ENCODE results near the gene SPO11. TPM values are rescaled to one million over a fixed set of nuclear protein-coding genes. Genes with fewer than 3 reads are reported as not detected.

The SPO11 gene
- total RNA-seq, 6 donors from 2014 or later: not detected

DNA sequence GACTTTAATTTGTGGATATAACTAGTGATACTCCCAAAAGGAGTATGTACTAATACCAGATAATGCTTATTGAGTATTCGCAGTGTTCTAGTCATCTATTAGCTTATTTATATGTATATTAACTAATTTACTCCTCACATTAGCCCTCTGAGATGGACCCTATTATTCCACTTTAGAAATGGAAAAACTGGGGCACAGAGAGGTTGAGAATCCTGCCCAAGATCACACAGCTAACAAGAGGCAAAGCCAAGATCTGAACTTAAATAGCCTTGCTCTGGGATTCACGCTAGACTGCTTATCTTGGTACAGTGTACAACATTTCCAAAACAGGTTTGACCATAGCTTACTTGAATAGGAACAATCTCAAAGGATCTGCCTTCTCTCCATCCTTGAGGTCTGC lies 8.5 kb upstream of the SPO11 start:
- H3K4me1 ChIP-seq: no peaks in the 10 kb centered on the region
- ATAC-seq (ENCODE audit: low FRiP score in 2 of 2): no peak
- no peaks in the 10 kb centered on the region for H3K36me3 ChIP-seq
- no peaks in the 10 kb centered on the region for H3K27me3 ChIP-seq
- WGBS, 2 donors: 78 to 83% methylated on average over 2 of the region's 2 CpGs
- no peak for TF ChIP-seq POLR2A (IDR thresholded peaks at IDR 0.05)
- no peak for TF ChIP-seq POLR2AphosphoS5 (IDR thresholded peaks at IDR 0.05)
- TF ChIP-seq, protein P1, sequence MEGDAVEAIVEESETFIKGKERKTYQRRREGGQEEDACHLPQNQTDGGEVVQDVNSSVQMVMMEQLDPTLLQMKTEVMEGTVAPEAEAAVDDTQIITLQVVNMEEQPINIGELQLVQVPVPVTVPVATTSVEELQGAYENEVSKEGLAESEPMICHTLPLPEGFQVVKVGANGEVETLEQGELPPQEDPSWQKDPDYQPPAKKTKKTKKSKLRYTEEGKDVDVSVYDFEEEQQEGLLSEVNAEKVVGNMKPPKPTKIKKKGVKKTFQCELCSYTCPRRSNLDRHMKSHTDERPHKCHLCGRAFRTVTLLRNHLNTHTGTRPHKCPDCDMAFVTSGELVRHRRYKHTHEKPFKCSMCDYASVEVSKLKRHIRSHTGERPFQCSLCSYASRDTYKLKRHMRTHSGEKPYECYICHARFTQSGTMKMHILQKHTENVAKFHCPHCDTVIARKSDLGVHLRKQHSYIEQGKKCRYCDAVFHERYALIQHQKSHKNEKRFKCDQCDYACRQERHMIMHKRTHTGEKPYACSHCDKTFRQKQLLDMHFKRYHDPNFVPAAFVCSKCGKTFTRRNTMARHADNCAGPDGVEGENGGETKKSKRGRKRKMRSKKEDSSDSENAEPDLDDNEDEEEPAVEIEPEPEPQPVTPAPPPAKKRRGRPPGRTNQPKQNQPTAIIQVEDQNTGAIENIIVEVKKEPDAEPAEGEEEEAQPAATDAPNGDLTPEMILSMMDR (IDR thresholded peaks at IDR 0.05): no peak
- TF ChIP-seq EP300 (IDR thresholded peaks at IDR 0.05): no peak
- DNase-seq: no peak
- H3K4me3 ChIP-seq: no peak overlapping the region
- no peak overlapping the region for H3K27ac ChIP-seq
- H3K9me3 ChIP-seq: no peaks in the 10 kb centered on the region

DNA sequence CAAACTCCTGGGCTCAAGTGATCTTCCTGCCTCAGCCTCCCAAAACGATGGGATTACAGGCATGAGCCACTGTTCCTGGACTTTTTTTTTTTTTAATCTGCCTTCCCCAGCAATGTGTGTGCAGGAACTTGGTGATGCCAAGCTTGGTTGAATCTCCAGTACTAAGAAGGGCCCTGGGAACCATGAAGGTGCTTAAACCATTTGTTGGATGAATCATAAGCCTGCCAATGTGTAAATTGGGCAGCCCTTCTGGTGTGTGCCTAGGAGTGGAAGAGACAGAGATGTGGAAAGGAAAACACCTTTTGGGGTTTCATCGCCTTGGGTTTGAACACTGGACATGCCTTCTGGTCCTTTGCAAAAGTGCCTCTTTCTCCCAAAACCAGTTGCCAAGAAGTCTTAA lies 7.1 kb upstream of the SPO11 start:
- no peaks in the 10 kb centered on the region for H3K36me3 ChIP-seq
- DNase-seq (no peak), ATAC-seq (ENCODE audit: low FRiP score in 2 of 2) (no peak)
- no peaks in the 10 kb centered on the region for H3K9me3 ChIP-seq
- H3K4me3 ChIP-seq: no peak overlapping the region
- 75 to 81% methylated on average over 2 of the region's 2 CpGs for WGBS, 2 donors
- TF ChIP-seq, protein P1 (IDR thresholded peaks at IDR 0.05): no peak
- no peak for TF ChIP-seq POLR2AphosphoS5 (IDR thresholded peaks at IDR 0.05)
- no peak for TF ChIP-seq EP300 (IDR thresholded peaks at IDR 0.05)
- TF ChIP-seq POLR2A (IDR thresholded peaks at IDR 0.05): no peak
- no peaks in the 10 kb centered on the region for H3K27me3 ChIP-seq
- H3K4me1 ChIP-seq: peaks cover 0 to 3% (median 0%) of the 10 kb centered on the region in 4 donors
- H3K27ac ChIP-seq: no peak overlapping the region

DNA sequence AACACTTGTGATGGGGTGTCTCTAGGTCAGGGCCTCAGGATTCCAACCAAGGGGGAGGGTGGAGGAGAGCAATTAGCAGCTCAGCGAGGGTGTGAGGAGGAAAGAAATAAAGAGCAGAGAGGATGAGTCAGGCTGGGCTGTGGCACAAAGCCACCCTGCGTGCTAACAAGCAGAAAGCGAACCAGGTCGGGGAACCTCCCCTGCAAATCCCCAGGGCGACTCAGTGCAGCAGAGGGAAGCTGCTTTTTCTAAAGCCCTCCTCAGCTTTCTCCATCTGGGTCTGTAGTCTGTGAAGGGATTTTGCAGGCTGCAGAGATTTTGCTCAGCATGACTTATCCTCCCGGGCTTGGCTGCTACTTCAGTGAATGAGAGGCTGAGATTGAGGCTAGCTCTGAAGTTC lies 6.6 kb upstream of the SPO11 start:
- no peak for DNase-seq
- no peak overlapping the region for H3K27ac ChIP-seq
- H3K27me3 ChIP-seq: no peaks in the 10 kb centered on the region
- ATAC-seq (ENCODE audit: low FRiP score in 2 of 2): peak in 1 of 2 donors; percentile 74
- WGBS, 2 donors: 40 to 44% methylated on average over 5 to 6 of the region's 6 CpGs
- H3K4me3 ChIP-seq: no peak overlapping the region
- peaks cover 0 to 3% (median 0%) of the 10 kb centered on the region in 4 donors for H3K4me1 ChIP-seq
- H3K36me3 ChIP-seq: no peaks in the 10 kb centered on the region
- no peaks in the 10 kb centered on the region for H3K9me3 ChIP-seq
- TF ChIP-seq EP300 (IDR thresholded peaks at IDR 0.05) (no peak), POLR2A (IDR thresholded peaks at IDR 0.05) (no peak), POLR2AphosphoS5 (IDR thresholded peaks at IDR 0.05) (no peak)
- TF ChIP-seq, protein P1 (IDR thresholded peaks at IDR 0.05): no peak

DNA sequence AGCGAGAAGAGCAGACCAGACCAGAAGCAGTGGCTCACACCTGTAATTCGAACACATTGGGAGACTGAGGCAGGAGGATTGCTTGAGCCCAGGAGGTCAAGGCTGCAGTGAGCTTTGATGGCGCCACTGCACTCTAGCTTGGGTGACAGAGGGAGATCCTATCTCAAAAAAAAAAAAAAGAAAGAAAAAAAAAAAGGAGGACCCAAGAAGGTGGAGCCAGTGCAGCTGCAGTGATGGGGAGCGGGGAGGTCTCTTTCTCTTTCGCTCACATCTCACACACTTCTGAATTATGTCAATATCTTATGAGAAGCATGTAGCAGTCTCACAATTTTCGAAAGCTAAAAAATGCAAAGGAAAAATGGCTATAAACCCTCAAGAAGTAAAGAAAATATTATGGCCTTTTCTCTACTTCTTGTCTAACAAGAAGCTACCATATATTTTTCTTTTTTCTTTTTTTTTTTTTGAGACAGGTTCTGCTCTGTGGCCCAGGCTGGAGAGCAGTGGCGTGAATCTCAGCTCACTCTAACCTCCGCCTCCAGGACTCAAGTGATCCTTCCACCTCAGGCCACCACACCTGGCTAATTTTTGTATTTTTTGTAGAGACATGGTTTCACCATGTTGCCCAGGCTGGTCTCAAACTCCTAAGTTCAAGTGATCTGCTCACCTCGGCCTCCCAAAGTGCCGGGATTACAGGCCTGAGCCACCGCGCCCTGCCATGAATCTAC lies 3.8 kb upstream of the SPO11 start:
- Histone ChIP-seq H3K27me3 (no peaks in the 10 kb centered on the region), H3K4me1 (peaks cover 0 to 3% (median 0%) of the 10 kb centered on the region in 4 donors)

More for the DNA sequence above, 3.8 kb upstream of the SPO11 start:
- Histone ChIP-seq H3K4me3 (no peak overlapping the region), H3K9me3 (no peaks in the 10 kb centered on the region), H3K36me3 (no peaks in the 10 kb centered on the region), H3K27ac (no peak overlapping the region)
- TF ChIP-seq, protein P1 (IDR thresholded peaks at IDR 0.05): no peak
- TF ChIP-seq POLR2AphosphoS5 (IDR thresholded peaks at IDR 0.05) (no peak), POLR2A (IDR thresholded peaks at IDR 0.05) (no peak), EP300 (IDR thresholded peaks at IDR 0.05) (no peak)
- ATAC-seq (ENCODE audit: low FRiP score in 2 of 2): no peak
- WGBS, 2 donors: 86 to 91% methylated on average over 12 of the region's 12 CpGs
- DNase-seq: no peak
